ENCODE data around the gene CCL2.

The CCL2 gene

DNA sequence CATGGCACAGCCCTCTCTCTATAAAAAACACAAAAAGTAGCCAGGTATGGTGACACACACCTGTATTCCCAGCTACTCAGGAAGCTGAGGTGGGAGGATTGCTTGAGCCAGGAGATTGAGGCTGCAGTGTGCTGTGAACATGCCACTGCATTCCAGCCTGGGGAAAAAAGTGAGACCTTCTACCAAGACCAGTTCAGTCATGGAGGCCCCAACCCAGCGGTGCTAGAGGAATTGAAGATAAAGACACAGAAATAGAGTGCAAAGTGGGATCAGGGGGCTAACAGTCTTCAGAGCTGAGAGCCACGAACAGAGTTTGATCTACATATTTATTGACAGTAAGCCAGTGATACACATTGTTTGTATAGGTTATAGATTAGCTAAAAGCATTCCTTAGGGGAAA, 48.5 kb downstream of the CCL2 start:
- in situ Hi-C loops (cut with MboI; ENCODE audit: low sequenced_read_pairs, unreplicated experiment): no loop called here
- TF ChIP-seq, protein P1, sequence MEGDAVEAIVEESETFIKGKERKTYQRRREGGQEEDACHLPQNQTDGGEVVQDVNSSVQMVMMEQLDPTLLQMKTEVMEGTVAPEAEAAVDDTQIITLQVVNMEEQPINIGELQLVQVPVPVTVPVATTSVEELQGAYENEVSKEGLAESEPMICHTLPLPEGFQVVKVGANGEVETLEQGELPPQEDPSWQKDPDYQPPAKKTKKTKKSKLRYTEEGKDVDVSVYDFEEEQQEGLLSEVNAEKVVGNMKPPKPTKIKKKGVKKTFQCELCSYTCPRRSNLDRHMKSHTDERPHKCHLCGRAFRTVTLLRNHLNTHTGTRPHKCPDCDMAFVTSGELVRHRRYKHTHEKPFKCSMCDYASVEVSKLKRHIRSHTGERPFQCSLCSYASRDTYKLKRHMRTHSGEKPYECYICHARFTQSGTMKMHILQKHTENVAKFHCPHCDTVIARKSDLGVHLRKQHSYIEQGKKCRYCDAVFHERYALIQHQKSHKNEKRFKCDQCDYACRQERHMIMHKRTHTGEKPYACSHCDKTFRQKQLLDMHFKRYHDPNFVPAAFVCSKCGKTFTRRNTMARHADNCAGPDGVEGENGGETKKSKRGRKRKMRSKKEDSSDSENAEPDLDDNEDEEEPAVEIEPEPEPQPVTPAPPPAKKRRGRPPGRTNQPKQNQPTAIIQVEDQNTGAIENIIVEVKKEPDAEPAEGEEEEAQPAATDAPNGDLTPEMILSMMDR (IDR thresholded peaks at IDR 0.05; ENCODE audit: borderline replicate concordance, control extremely low read depth, extremely low read depth, insufficient read depth, missing control alignments): no peak
- no peak for DNase-seq (ENCODE audit: low spot score)

DNA sequence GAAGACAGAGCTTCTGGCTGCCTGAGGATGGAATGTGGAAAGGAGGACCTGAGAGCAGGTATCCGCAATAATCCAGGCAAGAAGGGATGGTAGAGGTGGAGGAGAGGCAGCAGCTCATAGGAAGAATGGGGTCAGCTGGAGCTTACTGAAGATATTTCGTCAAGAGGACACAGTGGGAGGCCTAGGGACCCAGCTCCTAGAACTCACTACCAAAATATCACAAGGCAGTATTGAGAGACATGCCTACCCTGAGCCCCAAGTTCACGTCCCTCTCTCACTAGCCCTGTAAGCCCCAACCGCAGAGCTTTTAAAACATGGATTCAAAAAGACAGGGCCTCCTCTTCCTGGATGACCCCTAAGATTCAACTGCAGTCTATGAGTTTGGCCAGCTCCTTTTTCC, 50.0 kb downstream of the CCL2 start:
- TF ChIP-seq, protein P1 (IDR thresholded peaks at IDR 0.05; ENCODE audit: borderline replicate concordance, control extremely low read depth, extremely low read depth, insufficient read depth, missing control alignments): no peak
- no peak for DNase-seq (ENCODE audit: low spot score)
- in situ Hi-C loops (cut with MboI; ENCODE audit: low sequenced_read_pairs, unreplicated experiment): no loop called here

DNA sequence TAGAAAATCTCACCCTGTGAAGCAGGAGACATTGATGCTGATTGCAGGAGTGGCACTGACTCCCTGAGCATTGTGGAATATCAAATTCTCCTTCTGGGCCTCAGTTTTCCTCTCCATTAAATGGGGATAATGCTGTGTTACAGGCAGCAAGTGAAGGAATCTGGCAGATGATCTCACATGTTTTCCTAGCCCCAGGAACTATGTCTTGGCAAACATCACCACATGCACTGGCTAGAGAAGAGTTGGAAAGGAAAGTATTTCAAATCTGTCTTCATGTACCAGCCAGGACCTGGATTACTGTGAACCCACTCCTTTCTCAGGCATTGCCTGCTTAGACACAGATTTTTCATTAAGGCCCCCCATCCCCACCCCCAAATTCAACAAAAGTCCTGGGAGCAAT, 50.5 kb downstream of the CCL2 start:
- DNase-seq (ENCODE audit: low spot score): no peak
- in situ Hi-C loops (cut with MboI; ENCODE audit: low sequenced_read_pairs, unreplicated experiment): no loop called here
- TF ChIP-seq, protein P1 (IDR thresholded peaks at IDR 0.05; ENCODE audit: borderline replicate concordance, control extremely low read depth, extremely low read depth, insufficient read depth, missing control alignments): no peak

DNA sequence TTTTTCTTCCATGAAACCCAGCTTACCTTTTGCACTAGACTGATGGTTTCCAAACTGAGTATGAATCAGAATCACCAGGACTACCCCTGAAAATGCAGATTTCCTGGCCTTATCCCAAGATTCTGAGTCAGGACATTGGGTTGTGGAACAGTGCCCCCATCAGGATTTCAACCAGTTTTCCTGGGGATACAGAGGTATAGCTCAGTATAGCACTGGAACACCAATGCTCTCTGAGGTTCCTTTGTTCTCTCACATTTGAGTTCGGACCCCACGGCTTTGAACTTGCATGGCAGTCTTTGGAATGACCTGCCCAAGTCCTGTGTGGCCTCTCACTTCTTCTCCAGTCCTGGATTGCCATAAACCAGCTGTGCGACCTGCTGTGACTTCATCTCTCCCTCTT, 51.4 kb downstream of the CCL2 start:
- DNase-seq (ENCODE audit: low spot score): no peak
- TF ChIP-seq, protein P1 (IDR thresholded peaks at IDR 0.05; ENCODE audit: borderline replicate concordance, control extremely low read depth, extremely low read depth, insufficient read depth, missing control alignments): no peak
- in situ Hi-C loops (cut with MboI; ENCODE audit: low sequenced_read_pairs, unreplicated experiment): no loop called here
